GM23338 (cell line): ENCODE measurements around the gene DRC1.

Source experiments
- CREB1 ChIP-seq: fragments of 250-450 bp; sonication (Bioruptor Pico); IDR thresholded peaks from 2 replicates; pipeline ENCODE4 v1.5.0; 2020; ENCODE audit warnings: low read depth, mild to moderate bottlenecking, moderate library complexity
- CTCF ChIP-seq, 2 experiments: fragments of 200-600 bp in 1 of 2; sonication (generic) in 1 of 2; conservative IDR thresholded peaks; 2 replicates each; pipeline versions ENCODE4 v1.5.1 to v1.6.1; 2016 to 2017; ENCODE audit warnings: antibody characterized with exemption in 2 of 2, low read depth in 2 of 2, mild to moderate bottlenecking in 2 of 2, moderate library complexity in 1 of 2
- EZH2 ChIP-seq: fragments of 200-600 bp; sonication (generic); IDR thresholded peaks from one replicate; pipeline ENCODE4 v1.8.0; 2017; ENCODE audit warnings: antibody characterized with exemption, mild to moderate bottlenecking, low read depth; ENCODE audit not compliant: unreplicated experiment
- EZH2phosphoT487 ChIP-seq: fragments of 200-600 bp; sonication (generic); IDR thresholded peaks from one replicate; pipeline ENCODE4 v1.8.1; 2018; ENCODE audit warnings: antibody characterized with exemption; ENCODE audit not compliant: unreplicated experiment
- JUNB ChIP-seq: IDR thresholded peaks from one replicate; pipeline ENCODE4 v1.6.1; 2016; ENCODE audit warnings: antibody characterized with exemption; ENCODE audit not compliant: unreplicated experiment
- POLR2AphosphoS5 ChIP-seq: IDR thresholded peaks from 2 replicates; pipeline ENCODE4 v1.6.1; 2016; ENCODE audit warnings: antibody characterized with exemption, low read depth

DNA sequence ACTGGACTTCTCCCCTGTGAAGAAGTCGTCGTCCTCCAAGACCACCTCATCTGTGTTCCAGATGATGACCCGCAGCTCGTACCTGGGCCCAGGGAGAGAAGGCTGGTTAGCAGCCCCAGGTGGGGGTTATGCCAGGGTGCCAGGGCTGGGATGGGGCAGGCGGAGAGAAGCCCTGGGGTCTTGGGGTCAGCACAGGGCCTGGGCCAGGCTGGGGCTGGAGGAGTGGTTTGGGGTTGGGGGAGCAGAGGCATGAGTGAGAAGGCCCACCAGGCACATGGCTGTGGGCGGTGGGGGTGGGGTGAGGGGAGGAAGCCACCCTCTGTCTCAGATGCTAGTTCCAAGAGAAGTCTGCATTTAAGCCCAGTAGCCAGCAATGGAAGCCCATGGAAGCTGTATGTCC lies 60.4 kb downstream of the DRC1 start:
- TF ChIP-seq CTCF (conservative IDR thresholded peaks at IDR 0.05; ENCODE audit: low read depth in 2 of 2) = no peak
- TF ChIP-seq EZH2 = no peak
- no peak for TF ChIP-seq CREB1 (CRISPR knock-in tag)
- no peak for TF ChIP-seq POLR2AphosphoS5
- TF ChIP-seq JUNB = no peak
- no peak for TF ChIP-seq EZH2phosphoT487
